Gastroesophageal sphincter (tissue), 4 donors: Measurements from ENCODE around the gene EXOC1. TPM values are rescaled to one million over a fixed set of nuclear protein-coding genes. Genes with fewer than 3 reads are reported as not detected.

Experiments used
- ATAC-seq: fragments of 150-250 bp; one replicate; pipeline ENCODE4 v1.9.1; 2016; ENCODE audit warnings: mild to moderate bottlenecking, moderate library complexity
- H3K27ac ChIP-seq, 4 donors: fragments of 200-600 bp; sonication (generic) in 3 of 4; 1 replicate in 3 of 4; 2 replicates in 1 of 4; pipeline ENCODE4 v1.5.1; 2016 to 2019
- H3K27me3 ChIP-seq: fragments of 200-600 bp; sonication (generic); one replicate; pipeline ENCODE4 v1.5.1; 2019
- H3K36me3 ChIP-seq, 2 donors: fragments of 200-600 bp; sonication (generic); one replicate each; pipeline ENCODE4 v1.5.1; 2019; ENCODE audit warnings: control low read depth in 1 of 2
- H3K4me1 ChIP-seq, 3 donors: fragments of 200-600 bp; sonication (generic); 1 replicate in 2 of 3; 2 replicates in 1 of 3; pipeline ENCODE4 v1.5.1; 2016 to 2019; ENCODE audit warnings: control low read depth in 2 of 3
- H3K4me3 ChIP-seq, 2 donors: fragments of 200-600 bp; sonication (generic); one replicate each; pipeline ENCODE4 v1.5.1; 2019; ENCODE audit warnings: mild to moderate bottlenecking in 1 of 2, moderate library complexity in 1 of 2
- H3K9me3 ChIP-seq, 3 donors: fragments of 200-600 bp; sonication (generic); one replicate each; pipeline ENCODE4 v1.5.1; 2017 to 2019; ENCODE audit warnings: control low read depth in 2 of 3
- CTCF ChIP-seq, 4 experiments: fragments of 200-600 bp in 2 of 4; fragments of 450-650 bp in 2 of 4; sonication (generic) in 1 of 4; IDR thresholded peaks; one replicate each; pipeline ENCODE4 v1.5.1; 2017 to 2019; ENCODE audit warnings: antibody characterized with exemption in 4 of 4, mild to moderate bottlenecking in 2 of 4, moderate library complexity in 2 of 4
- EP300 ChIP-seq: sonication (generic); formaldehyde crosslinking; IDR thresholded peaks from one replicate; pipeline ENCODE4 v1.6.1; 2017; ENCODE audit warnings: antibody characterized with exemption, mild to moderate bottlenecking
- POLR2A ChIP-seq, 2 donors: fragments of 450-650 bp; IDR thresholded peaks; one replicate each; pipeline ENCODE4 v1.6.1; 2017; ENCODE audit warnings: antibody characterized with exemption in 2 of 2, mild to moderate bottlenecking in 2 of 2, moderate library complexity in 1 of 2
- POLR2AphosphoS5 ChIP-seq: sonication (generic); formaldehyde crosslinking; IDR thresholded peaks from one replicate; pipeline ENCODE4 v1.6.1; 2017; ENCODE audit warnings: antibody characterized with exemption
- WGBS, 2 donors: methylation state at CpG; one replicate each; pipeline ENCODE4 v1.1.5; 2018; ENCODE audit warnings: low coverage in 1 of 2; 5-methylcytosine and 5-hydroxymethylcytosine counted together
- total RNA-seq, 4 donors: library from RNA; depleted of rRNA; stranded (reverse); fragments of >200 nt; gene quantifications; one replicate each; pipeline ENCODE4 v1.1.0, GENCODE V29; 2016

Gene EXOC1
- total RNA-seq, 4 donors from 2014 or later: 30.2 to 48.6 (median 38.8) TPM

DNA sequence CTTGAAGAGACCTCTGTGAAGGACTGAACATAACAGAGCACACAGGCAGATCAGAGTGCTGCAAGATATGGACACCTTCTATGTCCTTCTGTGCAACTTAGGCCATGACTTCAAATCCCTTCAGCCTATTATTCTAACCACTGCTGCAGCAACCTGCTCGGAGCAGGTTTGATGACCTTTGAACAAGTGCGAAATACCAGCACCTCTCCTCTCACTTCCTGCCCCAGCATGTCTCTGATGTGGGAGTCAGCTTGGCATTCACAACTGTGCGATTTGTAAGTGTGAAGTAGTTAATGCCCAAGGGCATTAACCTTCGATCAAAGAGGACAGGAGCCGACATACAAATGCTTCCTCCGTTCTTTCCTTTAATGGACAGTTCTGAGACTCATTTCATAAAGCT, 1.6 kb upstream of the EXOC1 start:
- Histone ChIP-seq H3K27me3 (peaks cover 9% of the 10 kb centered on the region), H3K4me3 (no peak overlapping the region), H3K27ac (no peak overlapping the region), H3K36me3 (no peaks in the 10 kb centered on the region), H3K4me1 (peaks cover 3 to 28% (median 5%) of the 10 kb centered on the region in 3 donors), H3K9me3 (no peaks in the 10 kb centered on the region)
- TF ChIP-seq CTCF (IDR thresholded peaks at IDR 0.05) (no peak), EP300 (no peak), POLR2A (IDR thresholded peaks at IDR 0.05) (no peak), POLR2AphosphoS5 (no peak)
- ATAC-seq: no peak
- WGBS, 2 donors: 84 to 88% methylated on average over 5 to 6 of the region's 6 CpGs

DNA sequence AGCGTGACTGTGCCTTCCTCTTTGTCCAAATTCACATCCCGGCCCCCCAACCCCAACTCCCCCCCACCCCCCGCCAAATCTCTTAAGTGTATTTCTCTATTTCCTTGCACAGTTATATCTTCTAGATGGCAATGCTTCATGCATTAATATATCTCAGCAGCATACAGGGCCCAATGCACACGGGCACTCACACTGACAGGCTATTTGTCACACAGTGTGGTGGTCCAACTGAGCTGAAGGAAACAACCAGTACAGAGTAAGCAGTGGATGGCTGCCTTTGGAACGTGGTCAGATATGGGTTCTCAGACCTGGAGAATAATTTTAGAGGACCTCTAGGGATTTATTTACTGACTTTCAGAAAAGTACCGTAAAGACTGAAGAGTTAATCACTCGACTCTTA, 681 bp downstream of the EXOC1 start:
- 7 to 30% methylated on average over 2 to 4 of the region's 7 CpGs for WGBS, 2 donors
- peaks cover 4% of the 10 kb centered on the region for H3K27me3 ChIP-seq
- H3K4me3 ChIP-seq: peak overlapping the region; percentile 77 to 84
- peaks cover 3 to 28% (median 5%) of the 10 kb centered on the region in 3 donors for H3K4me1 ChIP-seq
- H3K27ac ChIP-seq: peak overlapping the region; percentile 76 to 91 (median 86)
- no peak for TF ChIP-seq EP300
- TF ChIP-seq CTCF (IDR thresholded peaks at IDR 0.05): no peak
- no peak for TF ChIP-seq POLR2AphosphoS5
- no peak for TF ChIP-seq POLR2A (IDR thresholded peaks at IDR 0.05)
- peaks cover 0 to 14% of the 10 kb centered on the region in 2 donors for H3K36me3 ChIP-seq
- no peak for ATAC-seq
- no peaks in the 10 kb centered on the region for H3K9me3 ChIP-seq

DNA sequence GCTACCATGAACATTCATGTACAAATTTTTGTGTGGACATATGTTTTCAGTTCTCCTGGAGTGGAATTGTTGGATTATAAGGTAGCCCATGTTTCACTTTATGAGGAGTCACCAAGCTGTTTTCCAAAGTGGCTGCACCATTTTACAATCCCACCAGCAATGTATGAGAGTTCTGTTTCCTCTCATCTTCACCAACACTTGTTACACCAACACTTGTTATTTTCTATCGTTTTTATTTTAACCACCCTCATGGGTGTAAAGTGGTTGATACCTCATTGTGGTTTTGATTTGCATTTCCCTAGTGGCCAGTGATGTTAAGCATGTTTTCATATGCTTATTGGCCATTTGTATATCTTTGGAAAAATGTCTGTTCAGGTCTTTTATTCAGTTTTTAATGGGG, 4.1 kb downstream of the EXOC1 start:
- no peak for ATAC-seq
- TF ChIP-seq POLR2AphosphoS5 (no peak), EP300 (no peak), CTCF (IDR thresholded peaks at IDR 0.05) (no peak), POLR2A (IDR thresholded peaks at IDR 0.05) (no peak)
- Histone ChIP-seq H3K36me3 (peaks cover 0 to 46% of the 10 kb centered on the region in 2 donors), H3K4me3 (no peak overlapping the region), H3K9me3 (no peaks in the 10 kb centered on the region), H3K4me1 (peaks cover 3 to 28% (median 5%) of the 10 kb centered on the region in 3 donors), H3K27me3 (no peaks in the 10 kb centered on the region), H3K27ac (no peak overlapping the region)
- whole genome bisulfite sequencing, 2 donors: 80% methylated on average over 1 of the region's 1 CpG; no CpG with 5 or more reads in 1 of the 2 donors

- H3K27me3 ChIP-seq: no peaks in the 10 kb centered on the region
- 22 to 64% methylated on average over 1 to 2 of the region's 2 CpGs for WGBS, 2 donors
- H3K9me3 ChIP-seq: no peaks in the 10 kb centered on the region
- ATAC-seq: no peak
- H3K4me3 ChIP-seq: no peak overlapping the region
- H3K27ac ChIP-seq: no peak overlapping the region
- peaks cover 0 to 66% of the 10 kb centered on the region in 2 donors for H3K36me3 ChIP-seq
- H3K4me1 ChIP-seq: peaks cover under 1 to 16% (median 3%) of the 10 kb centered on the region in 3 donors
- TF ChIP-seq CTCF (IDR thresholded peaks at IDR 0.05) (no peak), POLR2AphosphoS5 (no peak), POLR2A (IDR thresholded peaks at IDR 0.05) (no peak), EP300 (no peak)
These were observed 6.3 kb downstream of the EXOC1 start for GRCh38 chr4:55859711-55860110.

- no peak for ATAC-seq
- TF ChIP-seq CTCF (IDR thresholded peaks at IDR 0.05): no peak
- TF ChIP-seq POLR2AphosphoS5: no peak
- no peak for TF ChIP-seq POLR2A (IDR thresholded peaks at IDR 0.05)
- no peak for TF ChIP-seq EP300
- H3K9me3 ChIP-seq: no peaks in the 10 kb centered on the region
- peak overlapping the region in 1 of 4 donors; percentile 73 for H3K27ac ChIP-seq
- WGBS, 2 donors: 67 to 86% methylated on average over 1 of the region's 1 CpG
- H3K27me3 ChIP-seq: no peaks in the 10 kb centered on the region
- H3K36me3 ChIP-seq: peaks cover 4 to 67% of the 10 kb centered on the region in 2 donors
- H3K4me3 ChIP-seq: no peak overlapping the region
- peaks cover 3 to 23% (median 12%) of the 10 kb centered on the region in 3 donors for H3K4me1 ChIP-seq
These were observed 11.3 kb downstream of the EXOC1 start for GRCh38 chr4:55864577-55865223.
